OCI-LY7 (cell line): ENCODE data around the gene CHRNG. TPM values are rescaled to one million over a fixed set of nuclear protein-coding genes. Genes with fewer than 3 reads are reported as not detected.

Experiments
- BruUV-seq: library from RNA; stranded (reverse); fragments of 400-500 nt; replicated peaks from 2 replicates; lab custom pipeline; 2021; lab: Mats Ljungman, UMichigan
- CTCF ChIA-PET: fragments of 300-600 bp; sonication (Branson Sonifier 250); formaldehyde crosslinking; loops from one replicate; lab custom pipeline; 2022; ENCODE audit warnings: antibody characterized with exemption; ENCODE audit not compliant: unreplicated experiment; lab: Charles Lee
- POLR2A ChIA-PET: fragments of 300-600 bp; sonication (Branson Sonifier 250); formaldehyde crosslinking; loops from one replicate; lab custom pipeline; 2022; ENCODE audit warnings: antibody characterized with exemption; lab: Charles Lee
- DNase-seq: peaks from one replicate; pipeline ENCODE4 v3.0.0-alpha.2; 2015; ENCODE audit warnings: low spot score
- H2AFZ ChIP-seq: fragments of 200-600 bp; sonication (generic), shearing (Covaris generic); 2 replicates; pipeline ENCODE4 v1.6.1; 2014; ENCODE audit warnings: mild to moderate bottlenecking, antibody characterized with exemption, low read length, moderate library complexity
- H3K27ac ChIP-seq: fragments of 200-600 bp; sonication (generic); 2 replicates; pipeline ENCODE4 v1.5.1; 2014; ENCODE audit warnings: mixed run types, low read depth, mild to moderate bottlenecking, moderate library complexity, low read length, inconsistent platforms; ENCODE audit not compliant: poor library complexity, severe bottlenecking
- H3K36me3 ChIP-seq: fragments of 200-600 bp; sonication (generic); 2 replicates; pipeline ENCODE4 v1.6.1; 2014; ENCODE audit warnings: mild to moderate bottlenecking, antibody characterized with exemption, low read length, moderate library complexity, mixed read lengths; ENCODE audit not compliant: insufficient read depth
- H3K4me1 ChIP-seq: fragments of 200-600 bp; sonication (generic); 2 replicates; pipeline ENCODE4 v1.5.1; 2014; ENCODE audit warnings: mild to moderate bottlenecking, low read length; ENCODE audit not compliant: insufficient read depth, poor library complexity, severe bottlenecking
- H3K4me2 ChIP-seq: fragments of 200-600 bp; sonication (generic); 2 replicates; pipeline ENCODE4 v1.6.1; 2014; ENCODE audit warnings: mild to moderate bottlenecking, low read length
- H3K4me3 ChIP-seq: fragments of 200-600 bp; sonication (generic); 2 replicates; pipeline ENCODE4 v1.5.1; 2014; ENCODE audit warnings: mild to moderate bottlenecking, low read depth, low read length; ENCODE audit not compliant: poor library complexity, severe bottlenecking
- H3K79me2 ChIP-seq: fragments of 200-600 bp; sonication (generic); 2 replicates; pipeline ENCODE4 v1.6.1; 2016; ENCODE audit warnings: low read depth, mild to moderate bottlenecking, low read length, moderate library complexity, mixed read lengths; ENCODE audit not compliant: insufficient read depth
- H3K9me2 ChIP-seq: fragments of 200-600 bp; sonication (generic); 2 replicates; pipeline ENCODE4 v1.6.1; 2016; ENCODE audit warnings: mild to moderate bottlenecking, low read length, mixed read lengths; ENCODE audit not compliant: insufficient read depth
- H3K9me3 ChIP-seq: fragments of 200-600 bp; sonication (generic); 2 replicates; pipeline ENCODE4 v1.6.1; 2014; ENCODE audit warnings: mild to moderate bottlenecking, mixed run types, low read length, mixed read lengths
- H4K20me1 ChIP-seq: fragments of 200-600 bp; sonication (generic); 2 replicates; pipeline ENCODE4 v1.6.1; 2014; ENCODE audit warnings: mild to moderate bottlenecking, antibody characterized with exemption, low read length, moderate library complexity, mixed read lengths; ENCODE audit not compliant: insufficient read depth
- CTCF ChIP-seq: fragments of 200-600 bp; sonication (generic); conservative IDR thresholded peaks from 2 replicates; pipeline ENCODE4 v1.5.1; 2014; ENCODE audit warnings: mild to moderate bottlenecking, antibody characterized with exemption, low read length, moderate library complexity, mixed read lengths
- EZH2phosphoT487 ChIP-seq: fragments of 200-600 bp; sonication (generic); IDR thresholded peaks from 2 replicates; pipeline ENCODE4 v1.6.1; 2018; ENCODE audit warnings: low read depth, borderline replicate concordance, mild to moderate bottlenecking, mixed run types, antibody characterized with exemption, low read length, moderate library complexity, mixed read lengths
- intact Hi-C: fragments of 100-400 bp; cut with micrococcal nuclease; formaldehyde crosslinking; loops from one replicate; pipeline ENCODE4 v1.10.0; 2022; ENCODE audit not compliant: unreplicated experiment
- total RNA-seq, 2 experiments: library from RNA; depleted of rRNA in 1 of 2; stranded (reverse); fragments of >200 nt in 1 of 2; shearing (Covaris generic) in 1 of 2; gene quantifications; 2 replicates each; pipeline ENCODE4 v1.2.3, GENCODE V29; 2014 to 2022

Gene CHRNG
- total RNA-seq, 2 experiments from 2014 or later: not detected

- no TSS peak for BruUV-seq
- intact Hi-C loops: loop anchor here (5.0 to 10.0 kb wide), 2 partner anchors 155 to 193 kb away; no protein-coding TSS in a partner anchor
- CTCF ChIA-PET: interaction anchor here (0.5 kb wide), 1 partner anchor 49 kb away, joined by 3 read pairs; no protein-coding TSS in a partner anchor
Measured at GRCh38 chr2:232519581-232520438, 19.7 kb upstream of the CHRNG start, which contains the start of gene PRSS56. PRSS56 (plus strand) TSS chr2:232520388; CDS start chr2:232520599, 211 bp downstream.

DNA sequence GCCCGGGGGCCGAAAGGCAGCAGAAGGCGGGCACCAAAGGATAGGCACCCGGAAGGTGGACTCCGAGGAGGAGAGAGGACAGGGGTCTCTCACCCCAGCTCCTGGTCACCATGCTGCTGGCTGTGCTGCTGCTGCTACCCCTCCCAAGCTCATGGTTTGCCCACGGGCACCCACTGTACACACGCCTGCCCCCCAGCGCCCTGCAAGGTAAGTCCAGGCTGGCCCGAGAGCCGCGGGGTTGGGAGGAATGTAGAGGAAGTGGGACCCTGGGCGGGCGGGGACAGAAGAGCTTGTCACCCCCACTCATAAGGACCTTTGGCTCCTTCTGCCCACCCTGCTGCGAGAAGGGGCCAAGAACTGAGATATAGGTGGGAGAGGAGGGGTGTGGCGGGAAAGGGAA is 19.0 kb upstream of the CHRNG start:
- no peaks in the 10 kb centered on the region for H3K9me3 ChIP-seq
- TF ChIP-seq CTCF (no peak), EZH2phosphoT487 (no peak)
- H3K9me2 ChIP-seq: no peaks in the 10 kb centered on the region
- H2AFZ ChIP-seq: no peak overlapping the region
- no peak overlapping the region for H3K27ac ChIP-seq
- H3K4me1 ChIP-seq: no peaks in the 10 kb centered on the region
- H3K36me3 ChIP-seq: no peaks in the 10 kb centered on the region
- POLR2A ChIA-PET: interaction anchor here (0.6 to 0.8 kb wide), 2 partner anchors 11 to 54 kb away, joined by 3 to 5 read pairs; no protein-coding TSS in a partner anchor
- CTCF ChIA-PET: interaction anchor here (0.6 to 0.7 kb wide), 2 partner anchors 28 to 82 kb away, joined by 3 to 4 read pairs; no protein-coding TSS in a partner anchor
- no peak for DNase-seq
- no TSS peak for BruUV-seq
- intact Hi-C loops: loop anchor here (5.0 to 10.0 kb wide), 2 partner anchors 156 to 193 kb away; no protein-coding TSS in a partner anchor
- H3K4me2 ChIP-seq: no peak overlapping the region
- no peak overlapping the region for H3K4me3 ChIP-seq
- H4K20me1 ChIP-seq: no peaks in the 10 kb centered on the region
- no peaks in the 10 kb centered on the region for H3K79me2 ChIP-seq

More at GRCh38 chr2:232519581-232520438, 19.7 kb upstream of the CHRNG start, which contains the start of gene PRSS56:
- no peaks in the 10 kb centered on the region for H3K36me3 ChIP-seq
- DNase-seq: no peak
- no peak within 1 kb of the TSS for H3K4me3 ChIP-seq
- no peak within 1 kb of the TSS for H3K27ac ChIP-seq
- H3K9me3 ChIP-seq: no peaks in the 10 kb centered on the region
- TF ChIP-seq EZH2phosphoT487 (no peak), CTCF (no peak)
- H3K4me2 ChIP-seq: no peak within 1 kb of the TSS
- no peaks in the 10 kb centered on the region for H3K4me1 ChIP-seq
- H3K9me2 ChIP-seq: no peaks in the 10 kb centered on the region
- no peaks in the 10 kb centered on the region for H3K79me2 ChIP-seq
- H4K20me1 ChIP-seq: no peaks in the 10 kb centered on the region
- POLR2A ChIA-PET: no interaction called here
- no peak within 1 kb of the TSS for H2AFZ ChIP-seq
